ENCODE measurements around the gene ZNF17. TPM values are rescaled to one million over a fixed set of nuclear protein-coding genes. Genes with fewer than 3 reads are reported as not detected.
"Not testable (repeated sequence)": the region's sequence is repeated elsewhere in the genome, so short reads cannot be mapped to it uniquely, and the experiment has no call there.

The ZNF17 gene
- total RNA-seq = 10 to 100 TPM; 11.5 to 17.0 TPM
- 6.5 TPM for polyA plus RNA-seq

DNA sequence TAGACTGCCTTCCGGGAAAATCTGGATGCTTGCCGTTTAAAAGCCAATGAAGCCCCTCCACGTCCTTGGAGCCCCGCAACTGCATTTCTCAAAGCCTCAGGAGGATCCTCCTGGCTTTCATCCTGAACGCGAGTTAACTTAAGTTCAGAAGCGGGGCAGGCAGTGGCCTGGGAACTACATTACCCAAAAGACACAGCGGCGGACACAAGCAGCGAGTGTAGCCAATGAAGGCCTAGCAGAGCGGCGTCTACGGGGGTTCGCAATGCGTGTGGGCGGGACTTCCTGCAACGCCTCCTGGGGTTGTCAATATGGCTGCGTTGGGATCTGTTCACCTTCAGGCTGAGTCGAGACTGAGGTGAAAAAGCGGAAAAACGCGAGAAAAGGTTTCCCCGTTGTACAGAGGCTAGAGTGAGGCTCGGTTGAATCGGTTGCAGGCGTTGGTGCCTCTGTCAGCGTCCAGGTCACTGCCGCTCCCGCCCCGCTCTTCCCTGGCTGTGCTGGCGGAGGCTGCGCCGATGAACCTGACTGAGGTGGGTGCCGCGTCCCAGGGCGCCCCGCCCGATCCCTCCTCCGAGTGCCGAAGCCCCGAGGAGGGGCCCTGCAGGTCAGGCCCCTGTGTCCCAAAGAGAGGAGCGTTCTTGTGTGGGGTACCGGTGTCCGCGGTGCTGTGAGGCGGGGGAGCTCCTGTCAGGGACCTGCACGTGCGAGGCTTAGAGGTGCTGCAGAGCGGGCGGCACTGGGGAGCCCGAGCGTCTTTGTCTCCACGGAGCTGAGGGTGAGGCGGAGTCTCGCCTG, at the start of gene ZNF17:
Gene ZNF17, plus strand, starts transcription at position 285 of the 795 bp plus-strand sequence. CDS start 2,455 bp downstream, outside the sequence.
- peak within 1 kb of the TSS; percentile 80 for H3K4me3 ChIP-seq (ENCODE audit: low read length)
- Mint-ChIP-seq H3K9me3 (peaks cover 0 to 16% (median 12%) of the 10 kb centered on the region in 5 donors), H3K27ac (peak within 1 kb of the TSS; percentile 69 to 96 (median 93)), H3K4me1 (peaks cover 32 to 44% (median 34%) of the 10 kb centered on the region in 3 donors), H3K27me3 (no peaks in the 10 kb centered on the region), H3K4me3 (peak within 1 kb of the TSS; percentile 95 to 99 (median 96)), H3K36me3 (peaks cover 18 to 38% (median 26%) of the 10 kb centered on the region in 3 donors)
- peaks cover 4% of the 10 kb centered on the region for H3K9me3 ChIP-seq (ENCODE audit: low read length)
- POLR2A ChIA-PET = no interaction called here
- H3K27ac ChIP-seq (ENCODE audit: low read depth, low read length) = peak within 1 kb of the TSS; percentile 73
- peaks cover 12% of the 10 kb centered on the region for H3K4me1 ChIP-seq (ENCODE audit: insufficient read depth, low read length)
- H3K27me3 ChIP-seq (ENCODE audit: insufficient read depth, low read length, poor library complexity, severe bottlenecking) = no peaks in the 10 kb centered on the region
- peaks cover 10% of the 10 kb centered on the region for H3K36me3 ChIP-seq (ENCODE audit: insufficient read depth, low read length)
- peak; percentile 86 to 94 (median 87) for DNase-seq
- CTCF ChIA-PET = no interaction called here

DNA sequence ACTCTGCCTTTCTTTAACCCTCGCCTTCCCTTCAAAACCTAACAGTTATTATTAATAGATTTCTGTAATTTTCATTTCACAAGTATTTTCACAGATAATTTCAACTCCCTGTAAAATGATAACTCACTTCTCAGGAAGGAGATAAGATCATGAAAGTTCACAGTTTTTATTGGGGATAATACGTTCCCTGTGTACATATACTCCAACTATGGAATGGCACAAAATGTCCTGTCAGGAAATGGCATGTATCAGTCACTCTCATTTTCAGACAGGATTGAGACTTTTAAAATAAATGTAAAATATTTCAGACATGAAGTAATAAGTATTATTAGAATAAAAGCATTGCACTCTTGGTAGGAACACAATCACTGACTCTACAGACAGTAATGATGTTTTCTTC, 48.5 kb upstream of the ZNF17 start:
- Mint-ChIP-seq H3K27me3 (peaks cover 0 to 6% of the 10 kb centered on the region in 2 donors), H3K36me3 (peaks cover 8 to 50% (median 37%) of the 10 kb centered on the region in 3 donors), H3K4me3 (peak overlapping the region in 5 of 7 donors; percentile 91 to 94 (median 91)), H3K9me3 (peaks cover 6 to 64% (median 53%) of the 10 kb centered on the region in 5 donors), H3K4me1 (peaks cover 16 to 22% (median 19%) of the 10 kb centered on the region in 3 donors), H3K27ac (peak overlapping the region; percentile 91 to 100 (median 98))
- peak overlapping the region; percentile 79 for H3K4me3 ChIP-seq (ENCODE audit: low read length)
- ChIA-PET CTCF (no interaction called here), POLR2A (interaction anchor here (1.2 to 1.6 kb wide), 2 partner anchors 12 to 27 kb away, joined by 3 to 6 read pairs; partner anchors contain the start of genes ZNF304 and ZNF548)
- H3K9me3 ChIP-seq (ENCODE audit: low read length) = peaks cover 13% of the 10 kb centered on the region
- H3K36me3 ChIP-seq (ENCODE audit: insufficient read depth, low read length) = peaks cover 2% of the 10 kb centered on the region
- H3K27ac ChIP-seq (ENCODE audit: low read depth, low read length) = peak overlapping the region; percentile 69
- no peaks in the 10 kb centered on the region for H3K27me3 ChIP-seq (ENCODE audit: insufficient read depth, low read length, poor library complexity, severe bottlenecking)
- H3K4me1 ChIP-seq (ENCODE audit: insufficient read depth, low read length) = peaks cover 12% of the 10 kb centered on the region
- no peak for DNase-seq

DNA sequence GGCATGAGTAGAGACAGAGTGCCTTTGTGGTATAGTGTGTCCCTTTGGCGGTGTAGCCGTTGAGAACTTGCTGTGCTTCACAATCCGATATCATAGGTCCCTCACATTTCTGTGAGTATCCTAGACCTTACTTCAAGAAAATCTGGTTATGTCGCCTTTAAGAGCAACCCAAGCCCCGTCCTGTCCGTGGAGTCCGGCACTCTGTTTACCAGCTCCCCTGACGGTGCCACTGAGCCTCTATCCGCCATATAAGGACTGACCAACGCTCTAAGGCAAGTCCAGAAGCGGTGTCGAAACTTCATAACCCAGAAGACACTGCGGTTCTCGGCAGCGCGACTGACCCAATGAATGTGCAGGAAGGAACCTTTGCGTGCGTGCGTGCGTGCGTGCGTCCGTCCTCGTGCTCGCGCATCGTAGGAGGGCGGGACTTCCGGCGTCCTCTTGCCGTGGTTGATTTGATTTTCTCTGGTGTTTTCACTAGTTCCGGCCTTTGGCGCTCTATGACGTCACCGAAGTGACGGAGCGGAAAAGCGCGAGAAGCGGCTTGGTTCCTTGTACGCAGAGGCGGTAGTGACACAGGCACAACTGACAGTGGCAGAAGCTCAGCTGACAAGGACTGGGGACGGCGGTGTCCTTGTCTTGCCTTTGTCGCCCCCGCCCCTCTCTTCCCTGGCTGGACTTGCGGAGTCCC, 47.8 kb upstream of the ZNF17 start, which contains the start of the genes TRAPPC2B and ZNF547:
Gene TRAPPC2B, plus strand, starts transcription at position 555 of the 691 bp plus-strand sequence. CDS start 1,283 bp downstream, outside the sequence.
Gene ZNF547, plus strand, starts transcription at position 555 of the 691 bp plus-strand sequence. CDS start 5,005 bp downstream, outside the sequence.
- Mint-ChIP-seq H3K4me1 (peaks cover 16 to 22% (median 19%) of the 10 kb centered on the region in 3 donors), H3K27me3 (peaks cover 0 to 6% of the 10 kb centered on the region in 2 donors), H3K4me3 (peak within 1 kb of the TSS; percentile 85 to 94 (median 91)), H3K9me3 (peaks cover 6 to 61% (median 48%) of the 10 kb centered on the region in 5 donors), H3K27ac (peak within 1 kb of the TSS; percentile 91 to 100 (median 98)), H3K36me3 (peaks cover 8 to 51% (median 31%) of the 10 kb centered on the region in 3 donors)
- Histone ChIP-seq H3K4me1 (ENCODE audit: insufficient read depth, low read length) (peaks cover 12% of the 10 kb centered on the region), H3K27ac (ENCODE audit: low read depth, low read length) (peak within 1 kb of the TSS; percentile 69), H3K4me3 (ENCODE audit: low read length) (peak within 1 kb of the TSS; percentile 85), H3K9me3 (ENCODE audit: low read length) (peaks cover 7% of the 10 kb centered on the region), H3K36me3 (ENCODE audit: insufficient read depth, low read length) (no peaks in the 10 kb centered on the region), H3K27me3 (ENCODE audit: insufficient read depth, low read length, poor library complexity, severe bottlenecking) (no peaks in the 10 kb centered on the region)
- POLR2A ChIA-PET = interaction anchor here (0.7 to 1.6 kb wide), 3 partner anchors 12 to 114 kb away, joined by 3 to 6 read pairs (median 3); partner anchors contain the start of genes ZNF304 and ZNF548
- CTCF ChIA-PET = no interaction called here
- peak; percentile 95 to 99 (median 98) for DNase-seq

DNA sequence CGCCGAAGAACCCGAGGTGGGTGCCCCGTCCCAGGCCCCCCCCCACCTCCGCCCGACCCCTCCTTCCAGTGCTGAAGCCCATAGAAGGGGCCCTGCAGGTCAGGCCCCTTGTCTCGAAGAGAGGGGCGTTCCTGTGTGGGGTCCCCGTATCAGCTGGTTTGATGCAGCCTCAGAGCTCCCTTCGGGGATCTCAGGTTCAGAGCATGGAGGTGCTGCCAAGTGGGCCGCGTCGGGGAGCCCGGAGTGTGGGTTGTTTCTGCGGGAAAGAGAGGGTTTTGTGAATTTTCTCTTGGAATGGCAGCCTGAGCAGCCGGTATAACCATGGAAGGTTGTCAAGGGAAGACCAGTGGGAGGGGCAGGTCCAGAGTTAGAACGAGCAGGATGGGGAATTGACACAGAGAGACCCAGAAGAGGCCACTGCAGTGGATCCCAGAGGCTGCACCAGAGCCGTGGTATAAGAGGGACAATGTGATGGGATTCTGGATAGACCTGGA, 47.2 kb upstream of the ZNF17 start:
- H3K4me3 Mint-ChIP-seq = peak overlapping the region; percentile 85 to 94 (median 91)
- Histone ChIP-seq H3K4me3 (ENCODE audit: low read length) (peak overlapping the region; percentile 85), H3K9me3 (ENCODE audit: low read length) (peaks cover under 1% of the 10 kb centered on the region), H3K36me3 (ENCODE audit: insufficient read depth, low read length) (no peaks in the 10 kb centered on the region), H3K27ac (ENCODE audit: low read depth, low read length) (peak overlapping the region; percentile 69), H3K4me1 (ENCODE audit: insufficient read depth, low read length) (peaks cover 12% of the 10 kb centered on the region), H3K27me3 (ENCODE audit: insufficient read depth, low read length, poor library complexity, severe bottlenecking) (no peaks in the 10 kb centered on the region)
- H3K27me3 Mint-ChIP-seq = peaks cover 0 to 6% of the 10 kb centered on the region in 2 donors
- ChIA-PET POLR2A (interaction anchor here (0.6 to 1.6 kb wide), 3 partner anchors 13 to 113 kb away, joined by 3 to 6 read pairs (median 5); partner anchors contain the start of gene ZNF304), CTCF (no interaction called here)
- DNase-seq = no peak
- peaks cover 9 to 51% (median 25%) of the 10 kb centered on the region in 3 donors for H3K36me3 Mint-ChIP-seq
- peak overlapping the region; percentile 91 to 100 (median 98) for H3K27ac Mint-ChIP-seq
- peaks cover under 1 to 59% (median 42%) of the 10 kb centered on the region in 5 donors for H3K9me3 Mint-ChIP-seq
- peaks cover 16 to 22% (median 19%) of the 10 kb centered on the region in 3 donors for H3K4me1 Mint-ChIP-seq

DNA sequence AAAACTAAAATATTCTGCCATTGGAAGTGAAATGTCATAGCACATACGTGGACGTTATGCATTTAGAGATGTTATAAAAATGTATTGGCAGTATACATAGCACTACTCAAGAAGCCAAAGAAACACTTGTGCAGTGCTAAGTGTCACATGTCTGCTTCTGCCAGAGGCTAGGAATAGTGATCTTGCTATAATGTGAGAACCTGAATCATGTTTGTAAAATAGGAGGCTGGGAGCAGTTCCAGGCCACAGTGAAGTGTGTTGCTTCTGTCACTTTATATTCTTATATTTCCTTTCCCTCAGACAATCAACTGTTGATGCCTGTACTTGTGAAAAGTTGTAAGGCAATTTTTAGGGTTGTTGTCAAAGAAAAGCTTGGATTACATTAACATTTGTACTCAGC, 44.2 kb upstream of the ZNF17 start:
- CTCF ChIA-PET = no interaction called here
- no peak overlapping the region for H3K27ac Mint-ChIP-seq
- peaks cover 19 to 22% (median 19%) of the 10 kb centered on the region in 3 donors for H3K4me1 Mint-ChIP-seq
- Histone ChIP-seq H3K4me1 (ENCODE audit: insufficient read depth, low read length) (peaks cover 12% of the 10 kb centered on the region), H3K27ac (ENCODE audit: low read depth, low read length) (no peak overlapping the region), H3K4me3 (ENCODE audit: low read length) (no peak overlapping the region), H3K9me3 (ENCODE audit: low read length) (no peaks in the 10 kb centered on the region), H3K36me3 (ENCODE audit: insufficient read depth, low read length) (no peaks in the 10 kb centered on the region), H3K27me3 (ENCODE audit: insufficient read depth, low read length, poor library complexity, severe bottlenecking) (no peaks in the 10 kb centered on the region)
- H3K27me3 Mint-ChIP-seq = peaks cover 0 to 6% of the 10 kb centered on the region in 2 donors
- H3K36me3 Mint-ChIP-seq = peaks cover 14 to 65% (median 32%) of the 10 kb centered on the region in 3 donors
- POLR2A ChIA-PET = no interaction called here
- DNase-seq = no peak
- H3K4me3 Mint-ChIP-seq = peak overlapping the region in 1 of 7 donors; percentile 8
- peaks cover 0 to 54% (median 23%) of the 10 kb centered on the region in 5 donors for H3K9me3 Mint-ChIP-seq

DNA sequence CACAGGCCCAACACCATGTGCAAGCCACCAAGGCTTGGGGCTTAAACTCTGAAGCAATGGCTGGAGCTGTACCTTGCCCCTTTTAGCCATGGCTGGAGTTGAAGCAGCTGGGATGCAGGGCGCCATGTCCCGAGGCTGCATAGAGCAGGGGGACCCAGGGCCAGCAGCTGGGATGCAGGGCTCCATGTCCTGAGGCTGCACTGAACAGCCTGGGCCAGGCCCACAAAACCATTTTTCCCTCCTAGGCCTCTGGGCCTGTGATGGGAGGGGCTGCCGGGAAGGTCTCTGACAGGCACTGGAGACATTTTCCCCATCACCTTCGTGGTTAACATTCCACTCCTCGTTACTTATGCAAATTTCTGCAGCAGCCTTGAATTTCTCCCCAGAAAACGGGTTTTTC, 36.8 kb upstream of the ZNF17 start:
- peaks cover 0 to 3% (median 0%) of the 10 kb centered on the region in 3 donors for H3K4me1 Mint-ChIP-seq

DNA sequence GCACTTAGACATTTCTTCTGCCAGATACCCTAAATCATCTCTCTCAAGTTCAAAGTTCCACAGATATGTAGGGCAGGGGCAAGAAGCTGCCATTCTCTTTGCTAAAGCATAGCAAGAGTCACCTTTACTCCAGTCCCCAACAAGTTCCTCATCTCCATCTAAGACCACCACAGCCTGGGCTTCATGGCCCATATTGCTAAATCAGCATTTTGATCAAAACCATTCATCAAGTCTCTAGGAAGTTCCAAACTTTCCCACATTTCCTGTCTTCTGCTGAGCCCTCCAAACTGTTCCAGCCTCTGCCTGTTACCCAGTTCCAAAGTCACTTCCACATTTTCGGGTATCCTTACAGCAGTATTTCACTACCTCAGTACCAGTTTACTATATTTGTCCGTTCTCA, 36.3 kb upstream of the ZNF17 start:
- H3K36me3 ChIP-seq (ENCODE audit: insufficient read depth, low read length) = peaks cover 16% of the 10 kb centered on the region
- CTCF ChIA-PET; H3K4me1 Mint-ChIP-seq; POLR2A ChIA-PET; H3K4me3 ChIP-seq (ENCODE audit: low read length); H3K27ac ChIP-seq (ENCODE audit: low read depth, low read length); DNase-seq; H3K27me3 Mint-ChIP-seq; H3K27me3 ChIP-seq (ENCODE audit: insufficient read depth, low read length, poor library complexity, severe bottlenecking); H3K4me3 Mint-ChIP-seq; H3K4me1 ChIP-seq (ENCODE audit: insufficient read depth, low read length): not testable (repeated sequence)
- peak overlapping the region in 1 of 8 donors; percentile 87 for H3K27ac Mint-ChIP-seq
- H3K9me3 Mint-ChIP-seq = peaks cover 31 to 77% (median 62%) of the 10 kb centered on the region in 5 donors
- H3K9me3 ChIP-seq (ENCODE audit: low read length) = peaks cover 30% of the 10 kb centered on the region
- H3K36me3 Mint-ChIP-seq = peaks cover 38 to 93% (median 85%) of the 10 kb centered on the region in 3 donors

More for the DNA sequence above, 36.8 kb upstream of the ZNF17 start:
- DNase-seq = no peak
- Histone ChIP-seq H3K4me1 (ENCODE audit: insufficient read depth, low read length) (no peaks in the 10 kb centered on the region), H3K9me3 (ENCODE audit: low read length) (peaks cover 30% of the 10 kb centered on the region), H3K4me3 (ENCODE audit: low read length) (no peak overlapping the region), H3K36me3 (ENCODE audit: insufficient read depth, low read length) (peaks cover 16% of the 10 kb centered on the region), H3K27me3 (ENCODE audit: insufficient read depth, low read length, poor library complexity, severe bottlenecking) (no peaks in the 10 kb centered on the region), H3K27ac (ENCODE audit: low read depth, low read length) (no peak overlapping the region)
- no peaks in the 10 kb centered on the region for H3K27me3 Mint-ChIP-seq
- peaks cover 38 to 93% (median 82%) of the 10 kb centered on the region in 3 donors for H3K36me3 Mint-ChIP-seq
- peaks cover 26 to 77% (median 58%) of the 10 kb centered on the region in 5 donors for H3K9me3 Mint-ChIP-seq
- ChIA-PET CTCF (no interaction called here), POLR2A (no interaction called here)
- no peak overlapping the region for H3K4me3 Mint-ChIP-seq
- H3K27ac Mint-ChIP-seq = no peak overlapping the region

Data from CD8-positive, alpha-beta memory T cell (primary cell).